ENCODE results near the gene PECR. TPM values are rescaled to one million over a fixed set of nuclear protein-coding genes. Genes with fewer than 3 reads are reported as not detected.

PECR gene
- total and polyA plus RNA-seq, 2 donors (not counting 1 experiment from before 2014, with no cell fraction given): 9.5 to 16.5 TPM

- peaks cover 47% of the 10 kb centered on the region for H3K4me1 Mint-ChIP-seq
These were observed 66.6 kb downstream of the PECR start for GRCh38 chr2:216014986-216015385.

DNA sequence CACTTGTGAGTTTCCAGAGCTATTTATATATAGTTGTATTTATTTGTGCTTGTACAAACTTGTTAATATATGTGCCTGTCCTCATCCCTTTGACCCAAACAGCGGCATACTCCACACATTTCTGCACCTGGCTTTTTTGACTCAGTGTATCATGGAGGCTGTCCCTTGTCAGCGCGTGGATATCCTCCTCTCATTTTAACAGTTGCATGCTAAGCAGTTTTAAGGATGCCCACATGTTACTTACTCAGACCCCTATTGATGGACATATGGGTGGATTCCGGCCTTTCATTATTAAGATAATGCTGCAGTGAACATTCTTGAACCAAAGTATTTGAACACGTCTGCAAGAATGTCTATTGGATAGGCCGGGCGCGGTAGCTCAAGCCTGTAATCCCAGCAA, 67.6 kb downstream of the PECR start:
- intact Hi-C loops (cut with micrococcal nuclease): loop anchor here (5.0 to 10.0 kb wide), 4 partner anchors 68 to 1199 kb away; partner anchors contain the start of genes PECR, RPL37A, SMARCAL1 and TMEM169
- H3K4me3 ChIP-seq (ENCODE audit: control extremely low read depth in 1 of 5, extremely low read depth in 1 of 5, insufficient read depth in 1 of 5, low read depth in 2 of 5, low read length in 4 of 5): peak overlapping the region in 2 of 5 experiments; percentile 69 to 80

More at GRCh38 chr2:216014986-216015385, 66.6 kb downstream of the PECR start:
- no peak for ATAC-seq (ENCODE audit: low read depth)
- H4K20me1 ChIP-seq (ENCODE audit: control insufficient read depth, insufficient read depth, low read length, poor library complexity, severe bottlenecking): no peaks in the 10 kb centered on the region
- H3K4me2 ChIP-seq (replicated peaks; ENCODE audit: low read depth, low read length, poor library complexity, severe bottlenecking): no peak overlapping the region
- H3K36me3 ChIP-seq (replicated peaks in 1 of 2; ENCODE audit: control extremely low read depth in 1 of 2, control insufficient read depth in 1 of 2, extremely low read depth in 1 of 2, insufficient read depth in 2 of 2, low read length in 1 of 2): no peaks in the 10 kb centered on the region
- Mint-ChIP-seq H3K27me3 (no peaks in the 10 kb centered on the region), H3K4me3 (peak overlapping the region; percentile 8), H3K9me3 (ENCODE audit: insufficient read depth) (peaks cover 3% of the 10 kb centered on the region), H3K27ac (peak overlapping the region; percentile 39)
- H3K79me2 ChIP-seq (ENCODE audit: control insufficient read depth, insufficient read depth, low read length): peaks cover 26% of the 10 kb centered on the region
- H2AFZ ChIP-seq (ENCODE audit: insufficient read depth, low read depth, low read length, poor library complexity, severe bottlenecking): no peak overlapping the region
- H3K27me3 ChIP-seq (replicated peaks in 1 of 4; ENCODE audit: control extremely low read depth in 1 of 4, control insufficient read depth in 3 of 4, insufficient read depth in 4 of 4, low read length in 3 of 4): no peaks in the 10 kb centered on the region
- H3K4me1 ChIP-seq (ENCODE audit: control insufficient read depth in 2 of 2, insufficient read depth in 2 of 2, low read length in 2 of 2): peaks cover 30 to 38% of the 10 kb centered on the region in 2 donors
- no peak for TF ChIP-seq EZH2 (IDR thresholded peaks at IDR 0.05; ENCODE audit: borderline replicate concordance, insufficient read depth, low read depth, low read length, poor library complexity, severe bottlenecking)
- TF ChIP-seq, protein P1, sequence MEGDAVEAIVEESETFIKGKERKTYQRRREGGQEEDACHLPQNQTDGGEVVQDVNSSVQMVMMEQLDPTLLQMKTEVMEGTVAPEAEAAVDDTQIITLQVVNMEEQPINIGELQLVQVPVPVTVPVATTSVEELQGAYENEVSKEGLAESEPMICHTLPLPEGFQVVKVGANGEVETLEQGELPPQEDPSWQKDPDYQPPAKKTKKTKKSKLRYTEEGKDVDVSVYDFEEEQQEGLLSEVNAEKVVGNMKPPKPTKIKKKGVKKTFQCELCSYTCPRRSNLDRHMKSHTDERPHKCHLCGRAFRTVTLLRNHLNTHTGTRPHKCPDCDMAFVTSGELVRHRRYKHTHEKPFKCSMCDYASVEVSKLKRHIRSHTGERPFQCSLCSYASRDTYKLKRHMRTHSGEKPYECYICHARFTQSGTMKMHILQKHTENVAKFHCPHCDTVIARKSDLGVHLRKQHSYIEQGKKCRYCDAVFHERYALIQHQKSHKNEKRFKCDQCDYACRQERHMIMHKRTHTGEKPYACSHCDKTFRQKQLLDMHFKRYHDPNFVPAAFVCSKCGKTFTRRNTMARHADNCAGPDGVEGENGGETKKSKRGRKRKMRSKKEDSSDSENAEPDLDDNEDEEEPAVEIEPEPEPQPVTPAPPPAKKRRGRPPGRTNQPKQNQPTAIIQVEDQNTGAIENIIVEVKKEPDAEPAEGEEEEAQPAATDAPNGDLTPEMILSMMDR (IDR thresholded peaks at IDR 0.05): no peak
- H3K9ac ChIP-seq (ENCODE audit: low read length): no peak overlapping the region
- CTCF ChIA-PET: interaction anchor here (1.0 kb wide), 1 partner anchor 12 kb away, joined by 3 read pairs; no protein-coding TSS in a partner anchor
- 89% methylated on average over 15 of the region's 23 CpGs for WGBS (ENCODE audit: insufficient coverage)
- no peak overlapping the region for H3K4me3 ChIP-seq (ENCODE audit: control extremely low read depth in 1 of 5, extremely low read depth in 1 of 5, insufficient read depth in 1 of 5, low read depth in 2 of 5, low read length in 4 of 5)
- no peaks in the 10 kb centered on the region for H3K9me3 ChIP-seq (ENCODE audit: control extremely low read depth in 1 of 3, control insufficient read depth in 2 of 3, insufficient read depth in 1 of 3, low read length in 2 of 3)
- H3K27ac ChIP-seq (ENCODE audit: low read length in 2 of 2): peak overlapping the region in 1 of 2 donors; percentile 69
- DNase-seq: no peak
- POLR2A ChIA-PET: no interaction called here
- intact Hi-C loops (cut with micrococcal nuclease): loop anchor here (5.0 to 10.0 kb wide), 4 partner anchors 67 to 1200 kb away; partner anchors contain the start of genes PECR, RPL37A, SMARCAL1 and TMEM169

More for the DNA sequence above, 67.6 kb downstream of the PECR start:
- peaks cover 3% of the 10 kb centered on the region for H3K9me3 Mint-ChIP-seq (ENCODE audit: insufficient read depth)
- Histone ChIP-seq H3K79me2 (ENCODE audit: control insufficient read depth, insufficient read depth, low read length) (peaks cover 26% of the 10 kb centered on the region), H3K27ac (ENCODE audit: low read length in 2 of 2) (no peak overlapping the region), H3K4me2 (replicated peaks; ENCODE audit: low read depth, low read length, poor library complexity, severe bottlenecking) (peak overlapping the region; percentile 96), H3K27me3 (replicated peaks in 1 of 4; ENCODE audit: control extremely low read depth in 1 of 4, control insufficient read depth in 3 of 4, insufficient read depth in 4 of 4, low read length in 3 of 4) (no peaks in the 10 kb centered on the region), H2AFZ (ENCODE audit: insufficient read depth, low read depth, low read length, poor library complexity, severe bottlenecking) (no peak overlapping the region), H3K4me1 (ENCODE audit: control insufficient read depth in 2 of 2, insufficient read depth in 2 of 2, low read length in 2 of 2) (peaks cover 30 to 41% of the 10 kb centered on the region in 2 donors), H3K36me3 (replicated peaks in 1 of 2; ENCODE audit: control extremely low read depth in 1 of 2, control insufficient read depth in 1 of 2, extremely low read depth in 1 of 2, insufficient read depth in 2 of 2, low read length in 1 of 2) (no peaks in the 10 kb centered on the region), H4K20me1 (ENCODE audit: control insufficient read depth, insufficient read depth, low read length, poor library complexity, severe bottlenecking) (no peaks in the 10 kb centered on the region), H3K9ac (ENCODE audit: low read length) (peak overlapping the region; percentile 85), H3K9me3 (ENCODE audit: control extremely low read depth in 1 of 3, control insufficient read depth in 2 of 3, insufficient read depth in 1 of 3, low read length in 2 of 3) (no peaks in the 10 kb centered on the region)
- TF ChIP-seq, protein P1 (IDR thresholded peaks at IDR 0.05): no peak
- no peak for TF ChIP-seq EZH2 (IDR thresholded peaks at IDR 0.05; ENCODE audit: borderline replicate concordance, insufficient read depth, low read depth, low read length, poor library complexity, severe bottlenecking)
- DNase-seq (no peak), ATAC-seq (ENCODE audit: low read depth) (no peak)
- no peaks in the 10 kb centered on the region for H3K27me3 Mint-ChIP-seq
- H3K4me3 Mint-ChIP-seq: peak overlapping the region; percentile 75
- ChIA-PET POLR2A (no interaction called here), CTCF (interaction anchor here (0.6 to 1.2 kb wide), 5 partner anchors 8 to 64 kb away, joined by 3 to 6 read pairs (median 3); no protein-coding TSS in a partner anchor)
- H3K27ac Mint-ChIP-seq: no peak overlapping the region
- peaks cover 47% of the 10 kb centered on the region for H3K4me1 Mint-ChIP-seq
- 97% methylated on average over 5 of the region's 8 CpGs for WGBS (ENCODE audit: insufficient coverage)

Measured in B cell (primary cell).